ENCODE measurements around the gene CYP2U1. TPM values are rescaled to one million over a fixed set of nuclear protein-coding genes. Genes with fewer than 3 reads are reported as not detected.

The CYP2U1 gene
- total and polyA plus RNA-seq, 2 experiments from 2014 or later, result 3.2 to 9.9 TPM

DNA sequence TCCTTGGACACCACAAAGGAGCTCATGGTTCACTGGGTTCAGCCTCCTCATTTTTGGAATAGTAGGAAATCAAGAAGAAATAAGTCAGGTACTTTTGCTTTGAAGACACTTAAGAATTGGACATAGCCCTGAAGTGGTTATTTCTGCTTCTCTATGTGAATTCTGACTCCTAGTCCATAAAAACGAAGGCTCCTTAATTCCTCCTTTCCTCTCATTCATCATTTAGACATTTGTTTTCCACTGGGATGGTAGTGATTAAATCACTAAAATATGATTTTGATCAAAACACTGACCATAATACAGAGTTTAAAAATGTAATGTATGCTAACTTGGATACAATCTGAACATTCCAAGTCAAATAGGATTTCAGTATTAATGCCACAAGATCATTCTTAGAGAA is 34.7 kb upstream of the CYP2U1 start:
- no peaks in the 10 kb centered on the region for H3K27me3 ChIP-seq (ENCODE audit: insufficient read depth)
- Mint-ChIP-seq H3K27me3 (ENCODE audit: insufficient read depth, low read depth, poor library complexity) (no peaks in the 10 kb centered on the region), H3K4me3 (no peak overlapping the region), H3K4me1 (no peaks in the 10 kb centered on the region; the same call in 1 of the 3 replicates), H3K27ac (no peak overlapping the region), H3K36me3 (ENCODE audit: low read depth) (peaks cover 15% of the 10 kb centered on the region), H3K9me3 (peaks cover 15% of the 10 kb centered on the region)
- no peaks in the 10 kb centered on the region for H3K79me2 ChIP-seq (replicated peaks; ENCODE audit: insufficient read depth)
- DNase-seq (ENCODE audit: low spot score) (no peak), ATAC-seq (no peak)
- H3K36me3 ChIP-seq (ENCODE audit: insufficient read depth), result no peaks in the 10 kb centered on the region
- no peak overlapping the region for H3K4me2 ChIP-seq
- no peak overlapping the region for H3K4me3 ChIP-seq
- H4K20me1 ChIP-seq (replicated peaks; ENCODE audit: insufficient read depth), result no peaks in the 10 kb centered on the region
- H3K4me1 ChIP-seq (ENCODE audit: insufficient read depth), result peaks cover 5% of the 10 kb centered on the region; the same call in 1 of the 2 replicates
- H3K9me2 ChIP-seq (ENCODE audit: insufficient read depth), result peaks cover 28% of the 10 kb centered on the region
- TF ChIP-seq, protein P1, sequence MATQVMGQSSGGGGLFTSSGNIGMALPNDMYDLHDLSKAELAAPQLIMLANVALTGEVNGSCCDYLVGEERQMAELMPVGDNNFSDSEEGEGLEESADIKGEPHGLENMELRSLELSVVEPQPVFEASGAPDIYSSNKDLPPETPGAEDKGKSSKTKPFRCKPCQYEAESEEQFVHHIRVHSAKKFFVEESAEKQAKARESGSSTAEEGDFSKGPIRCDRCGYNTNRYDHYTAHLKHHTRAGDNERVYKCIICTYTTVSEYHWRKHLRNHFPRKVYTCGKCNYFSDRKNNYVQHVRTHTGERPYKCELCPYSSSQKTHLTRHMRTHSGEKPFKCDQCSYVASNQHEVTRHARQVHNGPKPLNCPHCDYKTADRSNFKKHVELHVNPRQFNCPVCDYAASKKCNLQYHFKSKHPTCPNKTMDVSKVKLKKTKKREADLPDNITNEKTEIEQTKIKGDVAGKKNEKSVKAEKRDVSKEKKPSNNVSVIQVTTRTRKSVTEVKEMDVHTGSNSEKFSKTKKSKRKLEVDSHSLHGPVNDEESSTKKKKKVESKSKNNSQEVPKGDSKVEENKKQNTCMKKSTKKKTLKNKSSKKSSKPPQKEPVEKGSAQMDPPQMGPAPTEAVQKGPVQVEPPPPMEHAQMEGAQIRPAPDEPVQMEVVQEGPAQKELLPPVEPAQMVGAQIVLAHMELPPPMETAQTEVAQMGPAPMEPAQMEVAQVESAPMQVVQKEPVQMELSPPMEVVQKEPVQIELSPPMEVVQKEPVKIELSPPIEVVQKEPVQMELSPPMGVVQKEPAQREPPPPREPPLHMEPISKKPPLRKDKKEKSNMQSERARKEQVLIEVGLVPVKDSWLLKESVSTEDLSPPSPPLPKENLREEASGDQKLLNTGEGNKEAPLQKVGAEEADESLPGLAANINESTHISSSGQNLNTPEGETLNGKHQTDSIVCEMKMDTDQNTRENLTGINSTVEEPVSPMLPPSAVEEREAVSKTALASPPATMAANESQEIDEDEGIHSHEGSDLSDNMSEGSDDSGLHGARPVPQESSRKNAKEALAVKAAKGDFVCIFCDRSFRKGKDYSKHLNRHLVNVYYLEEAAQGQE (IDR thresholded peaks at IDR 0.05; ENCODE audit: unreplicated experiment), result no peak
- TF ChIP-seq, protein P2, sequence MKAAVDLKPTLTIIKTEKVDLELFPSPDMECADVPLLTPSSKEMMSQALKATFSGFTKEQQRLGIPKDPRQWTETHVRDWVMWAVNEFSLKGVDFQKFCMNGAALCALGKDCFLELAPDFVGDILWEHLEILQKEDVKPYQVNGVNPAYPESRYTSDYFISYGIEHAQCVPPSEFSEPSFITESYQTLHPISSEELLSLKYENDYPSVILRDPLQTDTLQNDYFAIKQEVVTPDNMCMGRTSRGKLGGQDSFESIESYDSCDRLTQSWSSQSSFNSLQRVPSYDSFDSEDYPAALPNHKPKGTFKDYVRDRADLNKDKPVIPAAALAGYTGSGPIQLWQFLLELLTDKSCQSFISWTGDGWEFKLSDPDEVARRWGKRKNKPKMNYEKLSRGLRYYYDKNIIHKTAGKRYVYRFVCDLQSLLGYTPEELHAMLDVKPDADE (IDR thresholded peaks at IDR 0.05), result no peak
- TF ChIP-seq EZH2 (IDR thresholded peaks at IDR 0.05; ENCODE audit: low read depth, unreplicated experiment) (no peak), STAT1 (IDR thresholded peaks at IDR 0.05; ENCODE audit: unreplicated experiment) (no peak), POLR2AphosphoS5 (IDR thresholded peaks at IDR 0.05; ENCODE audit: low read depth) (no peak), EZH2phosphoT487 (IDR thresholded peaks at IDR 0.05; ENCODE audit: unreplicated experiment) (no peak), NANOG (IDR thresholded peaks at IDR 0.05; ENCODE audit: borderline replicate concordance) (no peak), CREB1 (CRISPR knock-in tag; IDR thresholded peaks at IDR 0.05; ENCODE audit: low read depth) (no peak), JUNB (IDR thresholded peaks at IDR 0.05; ENCODE audit: unreplicated experiment) (no peak), ZNF331 (CRISPR knock-in tag; IDR thresholded peaks at IDR 0.05; ENCODE audit: low read depth) (no peak), ZNF114 (CRISPR knock-in tag; IDR thresholded peaks at IDR 0.05) (no peak)
- TF ChIP-seq, protein P3, sequence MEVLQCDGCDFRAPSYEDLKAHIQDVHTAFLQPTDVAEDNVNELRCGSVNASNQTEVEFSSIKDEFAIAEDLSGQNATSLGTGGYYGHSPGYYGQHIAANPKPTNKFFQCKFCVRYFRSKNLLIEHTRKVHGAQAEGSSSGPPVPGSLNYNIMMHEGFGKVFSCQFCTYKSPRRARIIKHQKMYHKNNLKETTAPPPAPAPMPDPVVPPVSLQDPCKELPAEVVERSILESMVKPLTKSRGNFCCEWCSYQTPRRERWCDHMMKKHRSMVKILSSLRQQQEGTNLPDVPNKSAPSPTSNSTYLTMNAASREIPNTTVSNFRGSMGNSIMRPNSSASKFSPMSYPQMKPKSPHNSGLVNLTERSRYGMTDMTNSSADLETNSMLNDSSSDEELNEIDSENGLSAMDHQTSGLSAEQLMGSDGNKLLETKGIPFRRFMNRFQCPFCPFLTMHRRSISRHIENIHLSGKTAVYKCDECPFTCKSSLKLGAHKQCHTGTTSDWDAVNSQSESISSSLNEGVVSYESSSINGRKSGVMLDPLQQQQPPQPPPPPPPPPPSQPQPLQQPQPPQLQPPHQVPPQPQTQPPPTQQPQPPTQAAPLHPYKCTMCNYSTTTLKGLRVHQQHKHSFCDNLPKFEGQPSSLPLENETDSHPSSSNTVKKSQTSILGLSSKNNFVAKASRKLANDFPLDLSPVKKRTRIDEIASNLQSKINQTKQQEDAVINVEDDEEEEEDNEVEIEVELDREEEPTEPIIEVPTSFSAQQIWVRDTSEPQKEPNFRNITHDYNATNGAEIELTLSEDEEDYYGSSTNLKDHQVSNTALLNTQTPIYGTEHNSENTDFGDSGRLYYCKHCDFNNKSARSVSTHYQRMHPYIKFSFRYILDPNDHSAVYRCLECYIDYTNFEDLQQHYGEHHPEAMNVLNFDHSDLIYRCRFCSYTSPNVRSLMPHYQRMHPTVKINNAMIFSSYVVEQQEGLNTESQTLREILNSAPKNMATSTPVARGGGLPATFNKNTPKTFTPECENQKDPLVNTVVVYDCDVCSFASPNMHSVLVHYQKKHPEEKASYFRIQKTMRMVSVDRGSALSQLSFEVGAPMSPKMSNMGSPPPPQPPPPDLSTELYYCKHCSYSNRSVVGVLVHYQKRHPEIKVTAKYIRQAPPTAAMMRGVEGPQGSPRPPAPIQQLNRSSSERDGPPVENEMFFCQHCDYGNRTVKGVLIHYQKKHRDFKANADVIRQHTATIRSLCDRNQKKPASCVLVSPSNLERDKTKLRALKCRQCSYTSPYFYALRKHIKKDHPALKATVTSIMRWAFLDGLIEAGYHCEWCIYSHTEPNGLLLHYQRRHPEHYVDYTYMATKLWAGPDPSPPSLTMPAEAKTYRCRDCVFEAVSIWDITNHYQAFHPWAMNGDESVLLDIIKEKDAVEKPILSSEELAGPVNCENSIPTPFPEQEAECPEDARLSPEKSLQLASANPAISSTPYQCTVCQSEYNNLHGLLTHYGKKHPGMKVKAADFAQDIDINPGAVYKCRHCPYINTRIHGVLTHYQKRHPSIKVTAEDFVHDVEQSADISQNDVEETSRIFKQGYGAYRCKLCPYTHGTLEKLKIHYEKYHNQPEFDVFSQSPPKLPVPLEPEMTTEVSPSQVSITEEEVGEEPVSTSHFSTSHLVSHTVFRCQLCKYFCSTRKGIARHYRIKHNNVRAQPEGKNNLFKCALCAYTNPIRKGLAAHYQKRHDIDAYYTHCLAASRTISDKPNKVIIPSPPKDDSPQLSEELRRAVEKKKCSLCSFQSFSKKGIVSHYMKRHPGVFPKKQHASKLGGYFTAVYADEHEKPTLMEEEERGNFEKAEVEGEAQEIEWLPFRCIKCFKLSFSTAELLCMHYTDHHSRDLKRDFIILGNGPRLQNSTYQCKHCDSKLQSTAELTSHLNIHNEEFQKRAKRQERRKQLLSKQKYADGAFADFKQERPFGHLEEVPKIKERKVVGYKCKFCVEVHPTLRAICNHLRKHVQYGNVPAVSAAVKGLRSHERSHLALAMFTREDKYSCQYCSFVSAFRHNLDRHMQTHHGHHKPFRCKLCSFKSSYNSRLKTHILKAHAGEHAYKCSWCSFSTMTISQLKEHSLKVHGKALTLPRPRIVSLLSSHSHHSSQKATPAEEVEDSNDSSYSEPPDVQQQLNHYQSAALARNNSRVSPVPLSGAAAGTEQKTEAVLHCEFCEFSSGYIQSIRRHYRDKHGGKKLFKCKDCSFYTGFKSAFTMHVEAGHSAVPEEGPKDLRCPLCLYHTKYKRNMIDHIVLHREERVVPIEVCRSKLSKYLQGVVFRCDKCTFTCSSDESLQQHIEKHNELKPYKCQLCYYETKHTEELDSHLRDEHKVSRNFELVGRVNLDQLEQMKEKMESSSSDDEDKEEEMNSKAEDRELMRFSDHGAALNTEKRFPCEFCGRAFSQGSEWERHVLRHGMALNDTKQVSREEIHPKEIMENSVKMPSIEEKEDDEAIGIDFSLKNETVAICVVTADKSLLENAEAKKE (CRISPR knock-in tag; IDR thresholded peaks at IDR 0.05), result no peak
- TF ChIP-seq, protein P4, sequence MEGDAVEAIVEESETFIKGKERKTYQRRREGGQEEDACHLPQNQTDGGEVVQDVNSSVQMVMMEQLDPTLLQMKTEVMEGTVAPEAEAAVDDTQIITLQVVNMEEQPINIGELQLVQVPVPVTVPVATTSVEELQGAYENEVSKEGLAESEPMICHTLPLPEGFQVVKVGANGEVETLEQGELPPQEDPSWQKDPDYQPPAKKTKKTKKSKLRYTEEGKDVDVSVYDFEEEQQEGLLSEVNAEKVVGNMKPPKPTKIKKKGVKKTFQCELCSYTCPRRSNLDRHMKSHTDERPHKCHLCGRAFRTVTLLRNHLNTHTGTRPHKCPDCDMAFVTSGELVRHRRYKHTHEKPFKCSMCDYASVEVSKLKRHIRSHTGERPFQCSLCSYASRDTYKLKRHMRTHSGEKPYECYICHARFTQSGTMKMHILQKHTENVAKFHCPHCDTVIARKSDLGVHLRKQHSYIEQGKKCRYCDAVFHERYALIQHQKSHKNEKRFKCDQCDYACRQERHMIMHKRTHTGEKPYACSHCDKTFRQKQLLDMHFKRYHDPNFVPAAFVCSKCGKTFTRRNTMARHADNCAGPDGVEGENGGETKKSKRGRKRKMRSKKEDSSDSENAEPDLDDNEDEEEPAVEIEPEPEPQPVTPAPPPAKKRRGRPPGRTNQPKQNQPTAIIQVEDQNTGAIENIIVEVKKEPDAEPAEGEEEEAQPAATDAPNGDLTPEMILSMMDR (conservative IDR thresholded peaks at IDR 0.05; ENCODE audit: low read depth in 2 of 2), result no peak
- H3K27ac ChIP-seq (ENCODE audit: low read depth), result no peak overlapping the region
- no peak overlapping the region for H2AFZ ChIP-seq
- H3F3A ChIP-seq (replicated peaks; ENCODE audit: low read depth), result no peaks in the 10 kb centered on the region
